Loucy (cell line): ENCODE data around the gene BOLA2B.

ENCODE experiments used
- H2AFZ ChIP-seq: fragments of 200-600 bp; sonication (generic); 2 replicates; pipeline ENCODE4 v1.6.0; 2016; ENCODE audit warnings: antibody characterized with exemption, mild to moderate bottlenecking, low read length, moderate library complexity
- H3F3A ChIP-seq: fragments of 200-600 bp; 2 replicates; pipeline ENCODE4 v1.6.0; 2016; ENCODE audit warnings: antibody characterized with exemption, low read depth, mild to moderate bottlenecking
- H3K27me3 ChIP-seq: fragments of 200-600 bp; sonication (generic); 2 replicates; pipeline ENCODE4 v1.6.1; 2014; ENCODE audit warnings: low read length, mild to moderate bottlenecking; ENCODE audit not compliant: insufficient read depth, poor library complexity, severe bottlenecking
- H3K36me3 ChIP-seq: fragments of 200-600 bp; sonication (generic); 2 replicates; pipeline ENCODE4 v1.6.1; 2016; ENCODE audit warnings: low read length; ENCODE audit not compliant: insufficient read depth
- H3K4me1 ChIP-seq: fragments of 200-600 bp; sonication (generic); 2 replicates; pipeline ENCODE4 v1.5.1; 2014; ENCODE audit warnings: low read length, mild to moderate bottlenecking; ENCODE audit not compliant: insufficient read depth, poor library complexity, severe bottlenecking
- H3K4me2 ChIP-seq: fragments of 200-600 bp; sonication (generic); 2 replicates; pipeline ENCODE4 v1.6.0; 2014; ENCODE audit warnings: antibody characterized with exemption, low read length, low read depth, mild to moderate bottlenecking; ENCODE audit not compliant: poor library complexity, severe bottlenecking
- H3K4me3 ChIP-seq: fragments of 200-600 bp; sonication (generic); 2 replicates; pipeline ENCODE4 v1.5.1; 2014; ENCODE audit warnings: low read length, mild to moderate bottlenecking, mixed read lengths; ENCODE audit not compliant: poor library complexity, severe bottlenecking
- H3K79me2 ChIP-seq: fragments of 200-600 bp; sonication (generic); 2 replicates; pipeline ENCODE4 v1.6.1; 2014; ENCODE audit warnings: low read length; ENCODE audit not compliant: insufficient read depth
- H3K9ac ChIP-seq: fragments of 200-600 bp; sonication (generic); 2 replicates; pipeline ENCODE4 v1.6.0; 2014; ENCODE audit warnings: mild to moderate bottlenecking, low read depth, low read length, moderate library complexity; ENCODE audit not compliant: poor library complexity, severe bottlenecking
- H3K9me2 ChIP-seq: fragments of 200-600 bp; sonication (generic); replicated peaks from 2 replicates; pipeline ENCODE4 v1.6.1; 2016; ENCODE audit warnings: low read depth, low read length, mixed read lengths
- H3K9me3 ChIP-seq: fragments of 200-600 bp; sonication (generic); 2 replicates; pipeline ENCODE4 v1.6.1; 2014; ENCODE audit warnings: mild to moderate bottlenecking, antibody characterized with exemption, low read length, low read depth; ENCODE audit not compliant: insufficient read depth
- H4K20me1 ChIP-seq: fragments of 200-600 bp; sonication (generic); 2 replicates; pipeline ENCODE4 v1.6.0; 2014; ENCODE audit warnings: antibody characterized with exemption, low read length, mild to moderate bottlenecking; ENCODE audit not compliant: insufficient read depth, poor library complexity, severe bottlenecking
- CTCF ChIP-seq: fragments of 200-600 bp; sonication (generic); conservative IDR thresholded peaks from 2 replicates; pipeline ENCODE4 v1.5.1; 2014; ENCODE audit warnings: mild to moderate bottlenecking, antibody characterized with exemption, low read length
- EZH2phosphoT487 ChIP-seq: fragments of 200-600 bp; IDR thresholded peaks from 2 replicates; pipeline ENCODE4 v1.6.1; 2018; ENCODE audit warnings: antibody characterized with exemption, mild to moderate bottlenecking, moderate library complexity, borderline replicate concordance

Gene BOLA2B

GRCh38 chr16:30143347-30143702, 50.1 kb downstream of the BOLA2B start:
- H3K9ac ChIP-seq = no peak overlapping the region
- H3F3A ChIP-seq = no peaks in the 10 kb centered on the region
- no peak for TF ChIP-seq CTCF
- no peak for TF ChIP-seq EZH2phosphoT487
- no peaks in the 10 kb centered on the region for H4K20me1 ChIP-seq
- H2AFZ ChIP-seq = peak overlapping the region; percentile 63; the same call in 1 of the 2 replicates
- H3K27me3 ChIP-seq = no peaks in the 10 kb centered on the region
- H3K36me3 ChIP-seq = no peaks in the 10 kb centered on the region
- no peaks in the 10 kb centered on the region for H3K79me2 ChIP-seq
- no peaks in the 10 kb centered on the region for H3K9me2 ChIP-seq
- H3K4me1 ChIP-seq = no peaks in the 10 kb centered on the region
- H3K4me2 ChIP-seq = no peak overlapping the region
- H3K4me3 ChIP-seq = no peak overlapping the region
- no peaks in the 10 kb centered on the region for H3K9me3 ChIP-seq
